Mesendoderm (in vitro differentiated cells): ENCODE data around the gene ACAP1. TPM values are rescaled to one million over a fixed set of nuclear protein-coding genes. Genes with fewer than 3 reads are reported as not detected.

Experiments
- DNase-seq: peaks from one replicate; pipeline ENCODE4 v3.0.0; 2013
- H2AK5ac ChIP-seq: 2 replicates; pipeline ENCODE4 v1.6.1; 2013; ENCODE audit warnings: low read length, inconsistent platforms
- H2BK120ac ChIP-seq: 2 replicates; pipeline ENCODE4 v1.6.1; 2013; ENCODE audit warnings: low read depth, mild to moderate bottlenecking, low read length, moderate library complexity, mixed read lengths
- H2BK15ac ChIP-seq: replicated peaks from 2 replicates; pipeline ENCODE4 v1.6.1; 2013; ENCODE audit warnings: low read depth, mild to moderate bottlenecking, moderate library complexity
- H2BK5ac ChIP-seq: 2 replicates; pipeline ENCODE4 v1.6.1; 2013; ENCODE audit warnings: low read length, inconsistent platforms
- H3K18ac ChIP-seq: 2 replicates; pipeline ENCODE4 v1.6.1; 2013; ENCODE audit warnings: mild to moderate bottlenecking, low read length, mixed read lengths
- H3K23ac ChIP-seq: one replicate; pipeline ENCODE4 v1.6.1; 2013; ENCODE audit warnings: low read length
- H3K27ac ChIP-seq: 2 replicates; pipeline ENCODE4 v1.5.1; 2013; ENCODE audit warnings: low read depth, mild to moderate bottlenecking, inconsistent platforms, low read length, moderate library complexity
- H3K27me3 ChIP-seq: 2 replicates; pipeline ENCODE4 v1.6.1; 2013; ENCODE audit warnings: low read length, control low read depth, mild to moderate bottlenecking, inconsistent platforms; ENCODE audit not compliant: insufficient read depth, poor library complexity
- H3K36me3 ChIP-seq: 2 replicates; pipeline ENCODE4 v1.6.1; 2013; ENCODE audit warnings: low read length, inconsistent platforms; ENCODE audit not compliant: control insufficient read depth, insufficient read depth
- H3K4ac ChIP-seq: one replicate; pipeline ENCODE4 v1.6.1; 2013; ENCODE audit warnings: low read depth, mild to moderate bottlenecking, low read length, moderate library complexity
- H3K4me1 ChIP-seq: 2 replicates; pipeline ENCODE4 v1.6.1; 2013; ENCODE audit warnings: low read depth, low read length, inconsistent platforms; ENCODE audit not compliant: control insufficient read depth
- H3K4me2 ChIP-seq: 2 replicates; pipeline ENCODE4 v1.6.1; 2013; ENCODE audit warnings: low read length
- H3K4me3 ChIP-seq: 2 replicates; pipeline ENCODE4 v1.5.1; 2013; ENCODE audit warnings: mild to moderate bottlenecking, low read length
- H3K56ac ChIP-seq: one replicate; pipeline ENCODE4 v1.6.1; 2013; ENCODE audit warnings: low read length
- H3K79me1 ChIP-seq: 2 replicates; pipeline ENCODE4 v1.6.1; 2013; ENCODE audit warnings: low read length, inconsistent platforms
- H3K79me2 ChIP-seq: 2 replicates; pipeline ENCODE4 v1.6.1; 2013; ENCODE audit warnings: mild to moderate bottlenecking, low read length; ENCODE audit not compliant: control insufficient read depth, insufficient read depth
- H3K9ac ChIP-seq: 2 replicates; pipeline ENCODE4 v1.6.1; 2013; ENCODE audit warnings: low read length, inconsistent platforms
- H4K5ac ChIP-seq: one replicate; pipeline ENCODE4 v1.6.1; 2013; ENCODE audit warnings: low read length
- H4K8ac ChIP-seq: one replicate; pipeline ENCODE4 v1.6.1; 2013; ENCODE audit warnings: low read depth, mild to moderate bottlenecking, control low read depth, low read length, moderate library complexity
- WGBS: extraction: QIAGEN DNeasy Blood & Tissue Kit; methylation state at CpG from one replicate; pipeline ENCODE4 v1.1.7; 2013; ENCODE audit warnings: low lambda C conversion rate, missing lambda C conversion rate; ENCODE audit not compliant: insufficient coverage; ENCODE audit errors: extremely low coverage; 5-methylcytosine and 5-hydroxymethylcytosine counted together
- polyA plus RNA-seq, 2 experiments: library from polyadenylated mRNA; stranded (reverse); fragments of 200-250 nt; gene quantifications; one replicate each; pipeline ENCODE4 v1.2.3, GENCODE V29; 2013

The ACAP1 gene, protein sequence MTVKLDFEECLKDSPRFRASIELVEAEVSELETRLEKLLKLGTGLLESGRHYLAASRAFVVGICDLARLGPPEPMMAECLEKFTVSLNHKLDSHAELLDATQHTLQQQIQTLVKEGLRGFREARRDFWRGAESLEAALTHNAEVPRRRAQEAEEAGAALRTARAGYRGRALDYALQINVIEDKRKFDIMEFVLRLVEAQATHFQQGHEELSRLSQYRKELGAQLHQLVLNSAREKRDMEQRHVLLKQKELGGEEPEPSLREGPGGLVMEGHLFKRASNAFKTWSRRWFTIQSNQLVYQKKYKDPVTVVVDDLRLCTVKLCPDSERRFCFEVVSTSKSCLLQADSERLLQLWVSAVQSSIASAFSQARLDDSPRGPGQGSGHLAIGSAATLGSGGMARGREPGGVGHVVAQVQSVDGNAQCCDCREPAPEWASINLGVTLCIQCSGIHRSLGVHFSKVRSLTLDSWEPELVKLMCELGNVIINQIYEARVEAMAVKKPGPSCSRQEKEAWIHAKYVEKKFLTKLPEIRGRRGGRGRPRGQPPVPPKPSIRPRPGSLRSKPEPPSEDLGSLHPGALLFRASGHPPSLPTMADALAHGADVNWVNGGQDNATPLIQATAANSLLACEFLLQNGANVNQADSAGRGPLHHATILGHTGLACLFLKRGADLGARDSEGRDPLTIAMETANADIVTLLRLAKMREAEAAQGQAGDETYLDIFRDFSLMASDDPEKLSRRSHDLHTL
- polyA plus RNA-seq (2013, experiment 1 of 2): 21.2 TPM
- polyA plus RNA-seq (2013, experiment 2 of 2): 18.4 TPM

DNA sequence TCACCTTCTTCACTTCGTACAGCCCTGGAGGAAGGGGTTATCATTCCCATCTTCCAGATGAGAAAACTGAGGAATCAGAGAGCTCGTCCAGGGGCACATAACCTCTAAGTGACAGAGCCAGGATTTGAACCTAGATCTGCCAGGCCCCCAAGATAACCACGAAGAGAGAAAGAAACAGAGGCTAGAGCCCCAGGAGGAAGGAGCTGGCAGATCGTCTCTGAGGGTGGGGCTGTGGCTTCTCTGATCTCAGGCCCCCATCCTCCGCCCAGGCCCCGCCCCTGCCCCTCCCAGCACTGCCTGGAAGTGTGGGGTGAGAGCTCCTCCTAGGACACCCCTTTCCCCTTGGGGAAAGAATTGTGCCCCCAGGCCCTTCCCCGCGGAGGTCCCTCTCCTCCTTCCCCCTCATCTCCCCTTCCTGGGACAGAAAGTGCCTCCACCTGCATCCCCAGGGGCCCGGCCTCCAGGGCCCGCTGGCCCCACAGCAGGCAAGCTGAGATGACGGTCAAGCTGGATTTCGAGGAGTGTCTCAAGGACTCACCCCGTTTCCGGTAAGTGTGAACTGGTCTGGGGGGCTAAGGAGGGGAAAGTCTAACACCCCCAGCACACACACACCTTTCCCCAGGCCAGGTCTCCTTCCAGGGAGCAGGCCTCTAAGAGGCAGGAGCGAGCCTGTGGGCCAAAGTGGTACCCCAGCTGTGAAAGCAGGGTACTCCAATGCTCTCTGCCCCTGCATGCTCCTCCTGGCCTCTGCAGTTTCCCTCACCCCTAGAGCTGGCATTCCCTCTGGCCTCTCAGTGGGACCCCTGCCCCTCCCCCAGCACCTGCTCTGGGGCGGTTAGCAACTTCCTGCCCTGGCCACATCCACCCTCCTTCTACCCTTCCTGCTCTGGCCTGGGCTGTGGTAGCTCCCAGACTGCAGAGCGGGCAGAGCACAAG, at the start of gene ACAP1:
Gene ACAP1, plus strand, starts transcription at position 290 of the 936 bp plus-strand sequence. Its CDS starts 206 bp downstream, at position 496.
- Histone ChIP-seq H3K4ac (no peak within 1 kb of the TSS), H2AK5ac (no peak within 1 kb of the TSS), H3K4me3 (no peak within 1 kb of the TSS), H3K27ac (peak within 1 kb of the TSS; percentile 38), H3K23ac (no peak within 1 kb of the TSS), H3K9ac (peak within 1 kb of the TSS; percentile 51), H2BK5ac (peak within 1 kb of the TSS; percentile 43), H4K5ac (no peak within 1 kb of the TSS), H3K18ac (peak within 1 kb of the TSS; percentile 3), H2BK120ac (no peak within 1 kb of the TSS), H3K4me1 (peaks cover 5% of the 10 kb centered on the region), H3K4me2 (peak within 1 kb of the TSS; percentile 13), H3K27me3 (no peaks in the 10 kb centered on the region), H3K56ac (peak within 1 kb of the TSS; percentile 73), H3K79me1 (no peaks in the 10 kb centered on the region), H2BK15ac (no peak within 1 kb of the TSS), H4K8ac (no peak within 1 kb of the TSS), H3K79me2 (no peaks in the 10 kb centered on the region), H3K36me3 (no peaks in the 10 kb centered on the region)
- peak; percentile 61 for DNase-seq
- no CpG with 5 or more reads among the region's 17 CpGs for WGBS

GRCh38 chr17:7289256-7290032, 46.9 kb upstream of the ACAP1 start:
- H4K8ac ChIP-seq: no peak overlapping the region
- no peak overlapping the region for H3K4me3 ChIP-seq
- H2BK120ac ChIP-seq: no peak overlapping the region
- no peaks in the 10 kb centered on the region for H3K79me1 ChIP-seq
- WGBS: no CpG with 5 or more reads among the region's 18 CpGs
- H3K4me1 ChIP-seq: no peaks in the 10 kb centered on the region
- H4K5ac ChIP-seq: no peak overlapping the region
- no peak overlapping the region for H2BK15ac ChIP-seq
- no peaks in the 10 kb centered on the region for H3K79me2 ChIP-seq
- H3K18ac ChIP-seq: no peak overlapping the region
- no peaks in the 10 kb centered on the region for H3K27me3 ChIP-seq
- no peak overlapping the region for H3K23ac ChIP-seq
- H3K4ac ChIP-seq: no peak overlapping the region
- H3K36me3 ChIP-seq: no peaks in the 10 kb centered on the region
- no peak overlapping the region for H2BK5ac ChIP-seq
- no peak overlapping the region for H3K9ac ChIP-seq
- H3K27ac ChIP-seq: no peak overlapping the region
- no peak overlapping the region for H3K4me2 ChIP-seq
- H2AK5ac ChIP-seq: no peak overlapping the region
- no peak for DNase-seq
- H3K56ac ChIP-seq: no peak overlapping the region

- Histone ChIP-seq H3K4me2 (no peak overlapping the region), H2BK5ac (no peak overlapping the region), H3K4ac (no peak overlapping the region), H2AK5ac (no peak overlapping the region), H3K27me3 (no peaks in the 10 kb centered on the region), H3K4me1 (no peaks in the 10 kb centered on the region), H3K9ac (no peak overlapping the region), H4K5ac (no peak overlapping the region), H2BK15ac (no peak overlapping the region), H3K23ac (no peak overlapping the region), H3K79me1 (no peaks in the 10 kb centered on the region), H4K8ac (no peak overlapping the region), H3K79me2 (no peaks in the 10 kb centered on the region), H3K4me3 (no peak overlapping the region), H3K18ac (no peak overlapping the region), H3K56ac (no peak overlapping the region), H3K36me3 (no peaks in the 10 kb centered on the region), H2BK120ac (no peak overlapping the region), H3K27ac (no peak overlapping the region)
- DNase-seq: no peak
- WGBS: no CpG with 5 or more reads among the region's 19 CpGs
Measured at GRCh38 chr17:7290166-7290565, 46.2 kb upstream of the ACAP1 start.

DNA sequence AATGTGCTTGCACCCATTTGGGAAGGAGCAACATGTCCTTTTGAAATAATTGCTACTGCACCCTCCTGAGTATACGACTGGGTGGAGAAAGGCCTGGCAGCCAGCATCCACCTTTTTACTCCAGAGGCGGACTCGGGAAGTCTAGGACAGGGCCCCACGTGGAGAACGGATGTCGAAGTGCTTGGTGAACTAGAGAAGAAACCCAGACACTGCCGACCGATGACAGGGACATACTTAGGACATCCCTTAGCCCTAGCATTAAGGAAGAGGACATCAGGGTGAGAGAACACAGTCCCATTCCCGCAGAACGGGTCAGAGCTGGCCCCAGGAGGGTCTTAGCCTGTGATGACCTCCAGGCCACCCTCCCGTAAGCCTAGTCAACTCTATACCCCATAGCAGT, 45.6 kb upstream of the ACAP1 start:
- Histone ChIP-seq H2BK5ac (no peak overlapping the region), H3K23ac (no peak overlapping the region), H3K4me3 (no peak overlapping the region), H3K4me2 (no peak overlapping the region), H3K79me2 (no peaks in the 10 kb centered on the region), H4K8ac (no peak overlapping the region), H3K4ac (no peak overlapping the region), H4K5ac (no peak overlapping the region), H3K36me3 (no peaks in the 10 kb centered on the region), H3K4me1 (no peaks in the 10 kb centered on the region), H2BK15ac (no peak overlapping the region), H3K9ac (no peak overlapping the region), H3K18ac (no peak overlapping the region), H2AK5ac (no peak overlapping the region), H3K79me1 (no peaks in the 10 kb centered on the region), H2BK120ac (no peak overlapping the region), H3K27ac (no peak overlapping the region), H3K56ac (no peak overlapping the region), H3K27me3 (peaks cover under 1% of the 10 kb centered on the region)
- WGBS: no CpG with 5 or more reads among the region's 11 CpGs
- no peak for DNase-seq

DNA sequence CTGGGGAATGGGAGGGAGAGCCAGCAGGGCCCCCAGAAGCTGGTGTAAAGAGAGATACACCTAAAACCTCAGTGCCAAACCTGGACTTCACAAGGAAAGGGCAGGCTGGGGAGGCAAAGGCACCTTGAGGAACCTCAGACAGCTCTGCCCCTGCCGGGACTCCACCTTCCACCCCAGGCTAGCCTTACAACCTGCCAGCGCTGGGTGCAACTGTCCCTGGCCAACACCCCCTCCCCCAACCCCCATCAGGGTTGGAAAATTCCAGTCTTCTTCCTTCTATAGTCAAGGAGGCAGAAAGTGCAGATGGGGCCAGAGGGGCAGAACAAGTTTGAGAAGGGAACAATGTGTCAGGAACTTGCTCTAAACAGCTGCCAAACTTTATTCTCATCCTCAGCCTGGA, 44.1 kb upstream of the ACAP1 start:
- WGBS: no CpG with 5 or more reads among the region's 2 CpGs
- DNase-seq: no peak
- Histone ChIP-seq H3K79me1 (no peaks in the 10 kb centered on the region), H3K23ac (no peak overlapping the region), H4K5ac (no peak overlapping the region), H3K4ac (no peak overlapping the region), H3K27me3 (peaks cover 4% of the 10 kb centered on the region), H3K36me3 (no peaks in the 10 kb centered on the region), H2BK5ac (no peak overlapping the region), H3K27ac (no peak overlapping the region), H2BK120ac (no peak overlapping the region), H3K79me2 (no peaks in the 10 kb centered on the region), H3K4me1 (no peaks in the 10 kb centered on the region), H3K4me2 (no peak overlapping the region), H3K4me3 (no peak overlapping the region), H2BK15ac (no peak overlapping the region), H3K56ac (no peak overlapping the region), H2AK5ac (no peak overlapping the region), H3K18ac (no peak overlapping the region), H4K8ac (no peak overlapping the region), H3K9ac (no peak overlapping the region)
